ENCODE data around the gene SPINDOC. TPM values are rescaled to one million over a fixed set of nuclear protein-coding genes. Genes with fewer than 3 reads are reported as not detected.

Gene SPINDOC
- total and polyA plus RNA-seq, 11 donors = 7.8 to 12.0 (median 10.9) TPM

- H3K4me1 ChIP-seq = peaks cover 6 to 28% (median 21%) of the 10 kb centered on the region in 12 donors
- H3K9me3 ChIP-seq = no peaks in the 10 kb centered on the region
- no peak for DNase-seq
- 91 to 96% (median 95%) methylated on average over 6 of the region's 6 CpGs for WGBS, 4 donors
- ATAC-seq = no peak
- intact Hi-C loops (cut with DNase I) = no loop called here
- no peak overlapping the region for H3K4me3 ChIP-seq
- no peak overlapping the region for H3K27ac ChIP-seq
- peaks cover 0 to 45% (median 39%) of the 10 kb centered on the region in 9 donors for H3K36me3 ChIP-seq
- no peaks in the 10 kb centered on the region for H3K27me3 ChIP-seq
- TF ChIP-seq, protein P1, sequence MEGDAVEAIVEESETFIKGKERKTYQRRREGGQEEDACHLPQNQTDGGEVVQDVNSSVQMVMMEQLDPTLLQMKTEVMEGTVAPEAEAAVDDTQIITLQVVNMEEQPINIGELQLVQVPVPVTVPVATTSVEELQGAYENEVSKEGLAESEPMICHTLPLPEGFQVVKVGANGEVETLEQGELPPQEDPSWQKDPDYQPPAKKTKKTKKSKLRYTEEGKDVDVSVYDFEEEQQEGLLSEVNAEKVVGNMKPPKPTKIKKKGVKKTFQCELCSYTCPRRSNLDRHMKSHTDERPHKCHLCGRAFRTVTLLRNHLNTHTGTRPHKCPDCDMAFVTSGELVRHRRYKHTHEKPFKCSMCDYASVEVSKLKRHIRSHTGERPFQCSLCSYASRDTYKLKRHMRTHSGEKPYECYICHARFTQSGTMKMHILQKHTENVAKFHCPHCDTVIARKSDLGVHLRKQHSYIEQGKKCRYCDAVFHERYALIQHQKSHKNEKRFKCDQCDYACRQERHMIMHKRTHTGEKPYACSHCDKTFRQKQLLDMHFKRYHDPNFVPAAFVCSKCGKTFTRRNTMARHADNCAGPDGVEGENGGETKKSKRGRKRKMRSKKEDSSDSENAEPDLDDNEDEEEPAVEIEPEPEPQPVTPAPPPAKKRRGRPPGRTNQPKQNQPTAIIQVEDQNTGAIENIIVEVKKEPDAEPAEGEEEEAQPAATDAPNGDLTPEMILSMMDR (IDR thresholded peaks at IDR 0.05) = no peak
- TF ChIP-seq POLR2A (IDR thresholded peaks at IDR 0.05) = no peak
Observed at GRCh38 chr11:63816166-63816565, 2.9 kb downstream of the SPINDOC start.

DNA sequence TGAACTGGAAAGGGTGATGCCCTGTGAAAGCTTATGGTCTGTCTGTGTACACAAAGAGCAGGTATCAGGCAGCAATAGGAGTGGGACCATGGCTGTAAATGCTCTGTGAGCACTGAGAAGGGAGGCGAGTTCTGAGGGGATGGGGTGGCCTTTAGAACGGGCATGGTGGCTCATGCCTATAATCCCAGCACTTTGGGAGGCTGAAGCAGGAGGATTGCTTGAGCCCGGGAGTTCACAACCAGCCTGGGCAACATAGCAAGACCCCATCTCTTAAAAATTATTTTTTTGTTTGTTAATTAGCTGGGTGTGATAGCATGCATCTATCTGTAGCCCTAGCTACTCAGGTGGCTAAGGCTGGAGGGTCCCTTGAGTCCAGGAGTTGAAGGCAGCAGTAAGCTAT lies 3.5 kb downstream of the SPINDOC start:
- Histone ChIP-seq H3K9me3 (no peaks in the 10 kb centered on the region), H3K4me3 (no peak overlapping the region), H3K27ac (no peak overlapping the region), H3K4me1 (peaks cover 6 to 28% (median 21%) of the 10 kb centered on the region in 12 donors), H3K27me3 (no peaks in the 10 kb centered on the region), H3K36me3 (peaks cover 0 to 51% (median 45%) of the 10 kb centered on the region in 9 donors)
- WGBS, 4 donors = 92 to 100% (median 96%) methylated on average over 3 of the region's 3 CpGs
- TF ChIP-seq, protein P1 (IDR thresholded peaks at IDR 0.05) = no peak
- intact Hi-C loops (cut with DNase I) = no loop called here
- no peak for ATAC-seq
- no peak for DNase-seq

DNA sequence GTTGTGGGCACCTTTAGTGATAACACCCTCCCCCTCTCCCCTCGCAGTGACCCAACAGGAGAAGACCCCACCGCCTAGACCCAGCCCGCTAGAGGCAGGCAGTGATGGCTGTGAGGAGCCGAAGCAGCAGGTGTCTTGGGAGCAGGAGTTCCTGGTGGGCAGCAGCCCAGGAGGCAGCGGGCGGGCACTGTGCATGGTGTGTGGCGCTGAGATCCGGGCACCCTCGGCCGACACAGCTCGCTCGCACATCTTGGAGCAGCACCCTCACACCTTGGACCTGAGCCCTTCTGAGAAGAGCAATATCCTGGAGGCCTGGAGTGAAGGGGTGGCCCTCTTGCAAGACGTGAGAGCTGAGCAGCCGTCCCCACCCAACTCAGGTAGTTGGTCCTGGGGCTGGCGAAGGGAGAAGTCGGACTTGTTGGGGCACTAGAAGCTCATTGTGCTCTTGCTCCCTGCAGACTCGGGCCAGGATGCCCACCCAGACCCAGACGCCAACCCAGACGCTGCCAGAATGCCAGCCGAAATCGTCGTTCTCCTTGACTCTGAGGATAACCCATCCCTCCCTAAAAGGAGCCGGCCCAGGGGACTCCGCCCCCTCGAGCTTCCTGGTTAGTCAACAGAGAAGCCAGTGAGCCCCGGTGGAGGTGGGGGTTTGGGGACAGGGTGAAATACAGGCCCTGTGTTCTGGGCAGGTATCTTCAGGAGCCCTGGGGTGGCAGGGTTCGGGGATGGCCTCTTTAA lies 4.7 kb downstream of the SPINDOC start:
- no peak for TF ChIP-seq POLR2A (IDR thresholded peaks at IDR 0.05)
- Histone ChIP-seq H3K4me1 (peaks cover 0 to 22% (median 15%) of the 10 kb centered on the region in 12 donors), H3K4me3 (no peak overlapping the region), H3K27ac (no peak overlapping the region), H3K9me3 (no peaks in the 10 kb centered on the region), H3K27me3 (no peaks in the 10 kb centered on the region), H3K36me3 (peaks cover 3 to 63% (median 57%) of the 10 kb centered on the region in 9 donors)
- ATAC-seq (no peak), DNase-seq (no peak)
- intact Hi-C loops (cut with DNase I) = no loop called here
- 77 to 91% (median 86%) methylated on average over 14 to 27 of the region's 27 CpGs for WGBS, 4 donors

DNA sequence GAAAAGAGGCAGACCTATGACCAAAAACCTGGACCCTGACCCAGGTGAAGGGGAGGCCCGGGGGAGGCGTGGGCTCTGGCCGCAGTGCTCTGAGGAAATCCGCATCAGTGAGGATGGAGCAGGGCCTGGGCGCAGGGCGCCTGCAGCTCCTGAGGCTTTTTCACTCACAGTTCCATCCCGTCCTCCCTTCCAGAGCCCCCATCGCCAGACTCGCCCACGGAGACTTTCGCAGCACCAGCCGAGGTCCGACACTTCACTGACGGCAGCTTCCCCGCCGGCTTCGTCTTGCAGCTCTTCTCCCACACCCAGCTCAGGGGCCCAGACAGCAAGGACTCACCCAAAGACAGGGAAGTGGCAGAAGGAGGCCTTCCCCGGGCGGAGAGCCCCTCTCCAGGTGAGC lies 5.4 kb downstream of the SPINDOC start:
- Histone ChIP-seq H3K27ac (no peak overlapping the region), H3K9me3 (no peaks in the 10 kb centered on the region), H3K27me3 (no peaks in the 10 kb centered on the region), H3K4me1 (peaks cover 0 to 21% (median 15%) of the 10 kb centered on the region in 12 donors), H3K4me3 (no peak overlapping the region), H3K36me3 (peaks cover 3 to 70% (median 62%) of the 10 kb centered on the region in 9 donors)
- DNase-seq = no peak
- no peak for ATAC-seq
- no peak for TF ChIP-seq POLR2A (IDR thresholded peaks at IDR 0.05)
- TF ChIP-seq, protein P1 (IDR thresholded peaks at IDR 0.05) = no peak
- intact Hi-C loops (cut with DNase I) = no loop called here
- WGBS, 4 donors = 94 to 97% (median 95%) methylated on average over 16 to 19 of the region's 19 CpGs

Measured in heart left ventricle (tissue), 16 donors.